Glutamatergic neuron (in vitro differentiated cells): Measurements from ENCODE around the gene RO60. TPM values are rescaled to one million over a fixed set of nuclear protein-coding genes. Genes with fewer than 3 reads are reported as not detected.

Source experiments
- DNase-seq: peaks from one replicate; pipeline ENCODE4 v3.0.0; 2022
- H3K27ac Mint-ChIP-seq: one replicate; pipeline ENCODE4 v1.8.0; 2020; ENCODE audit warnings: mild to moderate bottlenecking, mixed read lengths, inconsistent platforms; ENCODE audit not compliant: unreplicated experiment
- H3K27me3 Mint-ChIP-seq: one replicate; pipeline ENCODE4 v1.8.0; 2020; ENCODE audit warnings: mild to moderate bottlenecking, moderate library complexity, mixed read lengths, inconsistent platforms; ENCODE audit not compliant: unreplicated experiment
- H3K36me3 Mint-ChIP-seq: one replicate; pipeline ENCODE4 v1.8.0; 2020; ENCODE audit warnings: mild to moderate bottlenecking, mixed read lengths, inconsistent platforms; ENCODE audit not compliant: unreplicated experiment
- H3K4me1 Mint-ChIP-seq: one replicate; pipeline ENCODE4 v1.8.0; 2020; ENCODE audit warnings: mild to moderate bottlenecking, low read depth, mixed read lengths, inconsistent platforms; ENCODE audit not compliant: unreplicated experiment
- H3K4me3 Mint-ChIP-seq: one replicate; pipeline ENCODE4 v1.8.0; 2020; ENCODE audit warnings: mild to moderate bottlenecking, mixed read lengths, inconsistent platforms; ENCODE audit not compliant: unreplicated experiment
- H3K9me3 Mint-ChIP-seq: one replicate; pipeline ENCODE4 v1.8.0; 2020; ENCODE audit warnings: mild to moderate bottlenecking, moderate library complexity, mixed read lengths, inconsistent platforms; ENCODE audit not compliant: unreplicated experiment
- CTCF ChIP-seq: fragments of 200-600 bp; sonication (generic); IDR thresholded peaks from one replicate; pipeline ENCODE4 v1.5.0; 2021; ENCODE audit not compliant: partially characterized antibody, unreplicated experiment
- total RNA-seq: library from RNA; stranded (reverse); fragmentation: NEBNext Ultra II Directional; extraction: Animal tissue kit (Norgen Biotek cat#: 25700); gene quantifications from one replicate; pipeline ENCODE4 v1.2.1, GENCODE V29; 2021; ENCODE audit not compliant: unreplicated experiment

The RO60 gene
- total RNA-seq, 1 donor from 2014 or later = 117 TPM

GRCh38 chr1:193062698-193063463, 3.5 kb downstream of the RO60 start:
- no peak for DNase-seq
- Mint-ChIP-seq H3K4me3 (peak overlapping the region; percentile 12), H3K27me3 (peaks cover 17% of the 10 kb centered on the region), H3K9me3 (peaks cover 13% of the 10 kb centered on the region), H3K4me1 (peaks cover 10% of the 10 kb centered on the region), H3K36me3 (peaks cover 4% of the 10 kb centered on the region), H3K27ac (no peak overlapping the region)
- no peak for TF ChIP-seq CTCF

- Mint-ChIP-seq H3K27me3 (no peaks in the 10 kb centered on the region), H3K36me3 (no peaks in the 10 kb centered on the region), H3K27ac (no peak overlapping the region), H3K4me1 (peaks cover 10% of the 10 kb centered on the region), H3K4me3 (no peak overlapping the region), H3K9me3 (no peaks in the 10 kb centered on the region)
- TF ChIP-seq CTCF = no peak
- no peak for DNase-seq
These were observed 6.5 kb downstream of the RO60 start for GRCh38 chr1:193065954-193066353.

GRCh38 chr1:193066606-193067005, 7.2 kb downstream of the RO60 start:
- Mint-ChIP-seq H3K4me3 (no peak overlapping the region), H3K4me1 (peaks cover 7% of the 10 kb centered on the region), H3K27ac (no peak overlapping the region), H3K36me3 (no peaks in the 10 kb centered on the region), H3K27me3 (no peaks in the 10 kb centered on the region), H3K9me3 (no peaks in the 10 kb centered on the region)
- no peak for DNase-seq
- no peak for TF ChIP-seq CTCF

- Mint-ChIP-seq H3K27me3 (no peaks in the 10 kb centered on the region), H3K27ac (no peak overlapping the region), H3K9me3 (no peaks in the 10 kb centered on the region), H3K4me1 (peaks cover 7% of the 10 kb centered on the region), H3K36me3 (no peaks in the 10 kb centered on the region), H3K4me3 (no peak overlapping the region)
- DNase-seq = no peak
- TF ChIP-seq CTCF = no peak
These were observed 8.6 kb downstream of the RO60 start for GRCh38 chr1:193068013-193068412.

- Mint-ChIP-seq H3K4me1 (peaks cover 5% of the 10 kb centered on the region), H3K4me3 (no peak overlapping the region), H3K27me3 (no peaks in the 10 kb centered on the region), H3K9me3 (no peaks in the 10 kb centered on the region), H3K36me3 (no peaks in the 10 kb centered on the region), H3K27ac (no peak overlapping the region)
- peak; percentile 19 for DNase-seq
- TF ChIP-seq CTCF = no peak
These were observed 10.5 kb downstream of the RO60 start for GRCh38 chr1:193069748-193070385.
